Activated gamma-delta T cell treated with anti-CD3 and anti-CD28 coated beads, Interleukin-2, amount 50 U/mL, for 16 hours (primary cell): ENCODE results near the gene ZFP36L2.
"Not testable (repeated sequence)": the region's sequence is repeated elsewhere in the genome, so short reads cannot be mapped to it uniquely, and the experiment has no call there.

Experiments
- DNase-seq: peaks from one replicate; pipeline ENCODE4 v3.0.0-alpha.2; 2020; ENCODE audit warnings: low read depth

ZFP36L2 gene

GRCh38 chr2:43207553-43208300, 18.7 kb downstream of the ZFP36L2 start:
- no peak for DNase-seq

DNA sequence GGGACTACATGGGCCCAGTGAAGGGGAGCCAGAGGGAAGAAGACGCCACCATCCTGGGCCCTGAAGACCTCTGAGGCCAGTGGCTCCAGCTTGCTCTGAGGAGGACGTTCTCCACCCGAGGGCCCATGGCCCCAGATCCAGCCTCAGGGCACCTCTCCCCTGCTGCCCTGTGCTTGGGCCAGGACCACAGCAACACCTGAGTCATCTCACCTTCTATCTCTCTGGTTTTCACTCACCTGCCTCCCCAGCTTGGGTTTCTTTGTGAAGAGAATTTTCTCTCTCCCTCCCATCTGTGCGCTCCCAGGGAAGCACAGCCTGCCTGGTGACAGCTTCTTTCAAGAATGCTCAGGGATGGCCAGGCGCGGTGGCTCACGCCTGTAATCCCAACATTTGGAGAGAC, 19.8 kb downstream of the ZFP36L2 start:
- DNase-seq, result no peak

DNA sequence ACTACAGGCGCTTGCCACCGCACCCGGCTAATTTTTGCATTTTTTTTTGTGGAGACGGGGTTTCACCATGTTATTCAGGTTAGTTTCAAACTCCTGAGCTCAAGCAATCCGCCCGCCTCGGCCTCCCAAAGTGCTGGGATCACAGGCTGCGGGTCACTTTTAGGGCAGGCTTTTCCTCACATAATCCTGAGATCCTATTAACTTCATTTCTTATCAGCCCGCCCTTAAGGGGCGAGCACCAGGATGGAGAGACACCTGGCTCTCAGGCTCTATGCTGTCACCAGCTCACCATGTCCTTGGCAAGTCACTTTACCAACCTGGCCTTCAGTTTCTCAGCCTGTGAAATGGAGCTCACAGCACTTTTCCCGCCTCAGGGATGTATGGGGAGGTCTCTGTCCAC, 23.0 kb downstream of the ZFP36L2 start:
- DNase-seq, result no peak

GRCh38 chr2:43202289-43202688, 24.1 kb downstream of the ZFP36L2 start:
- DNase-seq, result no peak

GRCh38 chr2:43201497-43201896, 24.9 kb downstream of the ZFP36L2 start:
- no peak for DNase-seq

DNA sequence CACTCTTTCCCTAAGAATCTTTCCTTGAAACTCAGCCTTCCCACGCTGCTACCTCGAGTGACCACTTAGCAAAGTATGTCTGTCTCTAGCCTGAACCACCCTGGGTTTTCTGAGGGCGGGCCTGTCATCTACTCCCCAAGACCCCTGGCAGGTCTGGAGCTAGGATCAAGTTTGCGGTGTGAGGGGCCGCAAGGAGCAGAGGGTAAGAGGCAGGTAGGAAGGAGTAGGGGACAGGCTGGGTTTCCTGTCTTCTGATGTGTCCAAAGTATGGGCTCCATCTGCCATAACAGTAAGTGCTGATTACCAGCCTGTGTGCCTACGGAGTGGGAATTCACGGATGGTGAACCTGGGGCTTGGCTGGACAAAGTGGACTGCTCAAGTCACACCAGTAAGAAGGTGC, 25.4 kb downstream of the ZFP36L2 start:
- DNase-seq, result no peak

DNA sequence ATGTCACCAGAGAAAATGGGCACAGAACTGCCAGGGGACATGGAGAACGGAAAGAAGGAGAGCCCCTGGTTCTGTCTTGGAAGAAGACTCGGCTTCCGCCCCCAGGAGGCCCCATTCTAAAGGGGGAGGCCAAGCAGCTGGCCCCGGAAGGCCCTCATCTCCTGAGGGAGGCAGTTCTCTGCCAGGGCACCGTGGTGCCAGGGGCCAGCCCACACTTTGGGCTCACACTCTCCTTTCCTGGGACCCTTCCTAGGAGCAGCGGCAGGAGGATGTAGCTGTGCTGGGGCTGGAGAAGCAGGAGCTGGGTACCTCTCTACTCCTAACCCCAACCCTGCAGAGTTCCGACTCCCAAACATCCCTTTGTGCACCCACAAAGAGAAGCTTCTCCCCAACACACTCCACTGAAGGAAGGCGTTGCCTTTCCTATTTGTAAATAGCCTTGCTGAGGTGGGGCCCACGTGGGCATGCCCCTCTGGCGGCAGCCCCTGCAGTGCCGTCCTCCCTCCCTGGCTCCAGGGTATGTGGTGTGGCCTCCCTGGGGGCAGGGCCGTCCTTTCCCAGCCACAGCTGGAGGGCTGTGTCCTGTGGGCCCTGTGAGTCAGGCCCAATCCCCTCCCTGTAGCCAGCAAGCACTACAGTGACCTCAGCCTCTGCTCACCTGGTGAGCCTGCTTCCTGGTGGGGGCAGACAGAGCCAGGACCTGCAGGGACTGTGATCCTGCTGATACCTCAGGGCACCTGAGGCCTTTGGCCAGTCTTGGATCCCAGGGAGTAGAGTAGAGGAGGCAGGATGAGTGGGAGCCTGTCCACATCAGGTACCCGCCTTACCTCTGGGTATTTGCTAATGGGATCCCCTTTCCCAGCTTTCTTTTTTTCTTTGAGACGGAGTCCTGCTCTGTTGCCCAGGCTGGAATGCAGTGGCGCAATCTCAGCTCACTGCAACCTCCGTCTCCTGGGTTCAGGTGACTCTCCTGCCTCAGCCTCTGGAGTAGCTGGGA, 26.6 kb downstream of the ZFP36L2 start:
- DNase-seq, result no peak

DNA sequence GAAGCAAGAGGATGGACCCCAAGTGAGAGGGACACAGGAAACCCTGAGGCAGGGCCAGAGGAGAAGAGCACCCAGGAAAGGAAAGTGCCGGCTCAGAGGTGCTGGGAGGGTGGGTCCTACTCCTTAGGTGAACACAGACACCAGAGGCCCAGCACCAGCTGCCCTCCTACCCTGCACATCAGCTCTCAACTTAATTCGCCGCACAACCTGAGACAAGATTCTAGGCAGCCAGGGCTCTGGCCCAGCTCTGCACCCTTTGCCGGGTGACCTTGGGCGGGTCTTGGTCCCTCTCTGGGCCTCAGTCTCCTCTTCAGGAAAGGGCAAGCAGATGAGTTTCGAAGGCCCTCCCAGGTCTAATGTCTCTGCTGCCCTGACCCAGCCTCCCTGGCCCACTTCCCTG, 28.1 kb downstream of the ZFP36L2 start:
- no peak for DNase-seq

- DNase-seq, result no peak
Observed at GRCh38 chr2:43197588-43197896, 28.9 kb downstream of the ZFP36L2 start.

GRCh38 chr2:43196768-43197587, 29.4 kb downstream of the ZFP36L2 start:
- no peak for DNase-seq

DNA sequence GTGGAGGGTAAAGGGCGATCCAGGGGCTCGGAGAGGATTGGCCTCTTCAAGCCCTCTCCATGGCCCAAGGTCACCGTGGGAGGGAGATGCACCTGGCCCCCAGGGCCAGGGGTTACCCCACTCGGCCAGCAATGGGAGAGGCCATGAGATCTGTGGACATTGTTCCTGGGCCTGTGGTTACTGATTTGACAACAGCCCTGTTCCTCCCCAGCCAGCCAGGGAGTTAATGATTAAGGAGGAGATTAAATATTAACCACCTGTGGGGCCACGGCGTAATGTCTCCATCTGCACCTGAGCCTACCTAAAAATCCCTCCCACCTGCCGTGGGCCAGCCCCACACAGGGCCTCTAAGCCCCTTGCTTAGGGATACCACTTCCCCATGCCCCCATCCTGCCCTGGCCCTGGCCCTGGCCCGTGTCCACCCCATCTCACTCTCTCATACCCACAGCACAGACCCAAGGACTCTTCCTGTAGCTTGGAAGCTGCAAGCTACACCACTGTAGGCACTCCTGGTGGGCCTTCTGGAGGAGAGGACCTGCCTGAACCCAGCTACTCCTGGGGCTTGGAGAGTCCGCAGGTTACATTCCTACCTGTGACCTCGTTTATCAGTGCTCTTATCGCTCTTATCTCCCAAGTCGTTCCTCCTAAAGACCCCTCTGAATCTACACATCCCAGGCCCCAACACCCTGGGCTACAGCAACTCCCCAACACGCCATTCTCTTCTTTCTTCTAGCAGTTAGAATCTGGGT, 32.1 kb downstream of the ZFP36L2 start:
- DNase-seq, result no peak

DNA sequence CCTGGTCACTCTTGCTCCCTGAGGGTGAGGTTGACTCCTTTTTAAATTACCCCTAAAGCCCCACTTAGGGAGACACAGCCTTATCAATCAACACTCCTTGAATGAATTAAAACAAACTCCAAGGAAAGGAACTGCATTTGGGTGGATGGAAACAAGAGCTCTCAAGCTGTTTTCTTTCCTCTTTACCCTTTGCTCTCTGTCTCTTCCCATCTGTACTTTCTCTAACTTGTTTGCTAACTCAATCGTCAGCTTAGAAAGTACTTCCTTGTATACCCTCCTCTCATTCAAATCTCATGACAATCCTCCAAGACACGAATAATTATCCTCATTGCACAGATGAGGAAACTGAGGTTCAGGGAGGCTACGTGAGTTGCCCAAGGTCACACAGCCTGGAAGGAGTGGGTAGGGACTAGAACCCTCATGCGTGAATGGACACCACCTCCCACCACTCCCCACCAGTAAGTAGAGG, 32.7 kb downstream of the ZFP36L2 start:
- DNase-seq, result no peak

GRCh38 chr2:43192744-43193651, 33.4 kb downstream of the ZFP36L2 start:
- DNase-seq, result no peak

DNA sequence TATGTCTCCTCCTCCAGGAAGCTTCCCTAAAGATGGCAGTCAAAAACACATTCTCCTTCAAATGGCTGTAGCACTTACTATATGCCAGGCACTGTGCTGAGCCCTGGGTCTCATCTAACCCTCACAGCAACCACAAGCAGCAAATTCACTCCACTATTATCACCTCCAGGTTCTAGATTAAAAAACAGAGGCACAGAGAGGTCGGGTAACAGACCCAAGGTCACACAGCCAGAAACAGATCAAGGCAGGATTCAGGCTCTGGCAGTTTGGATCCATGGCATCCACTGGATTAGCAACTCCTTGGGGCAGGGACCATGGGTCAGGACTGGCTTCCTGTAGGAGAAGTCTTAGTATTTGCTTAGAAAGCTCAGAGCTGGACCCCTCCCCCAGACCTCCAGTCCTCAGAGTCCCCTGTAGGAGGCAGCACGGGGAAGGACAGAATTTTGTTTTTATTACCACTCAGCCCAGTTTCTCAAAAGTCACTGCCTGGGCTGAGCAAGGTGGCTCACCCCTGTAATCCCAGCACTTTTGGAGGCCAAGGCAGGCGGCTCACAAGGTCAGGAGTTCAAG, 34.4 kb downstream of the ZFP36L2 start:
- no peak for DNase-seq

DNA sequence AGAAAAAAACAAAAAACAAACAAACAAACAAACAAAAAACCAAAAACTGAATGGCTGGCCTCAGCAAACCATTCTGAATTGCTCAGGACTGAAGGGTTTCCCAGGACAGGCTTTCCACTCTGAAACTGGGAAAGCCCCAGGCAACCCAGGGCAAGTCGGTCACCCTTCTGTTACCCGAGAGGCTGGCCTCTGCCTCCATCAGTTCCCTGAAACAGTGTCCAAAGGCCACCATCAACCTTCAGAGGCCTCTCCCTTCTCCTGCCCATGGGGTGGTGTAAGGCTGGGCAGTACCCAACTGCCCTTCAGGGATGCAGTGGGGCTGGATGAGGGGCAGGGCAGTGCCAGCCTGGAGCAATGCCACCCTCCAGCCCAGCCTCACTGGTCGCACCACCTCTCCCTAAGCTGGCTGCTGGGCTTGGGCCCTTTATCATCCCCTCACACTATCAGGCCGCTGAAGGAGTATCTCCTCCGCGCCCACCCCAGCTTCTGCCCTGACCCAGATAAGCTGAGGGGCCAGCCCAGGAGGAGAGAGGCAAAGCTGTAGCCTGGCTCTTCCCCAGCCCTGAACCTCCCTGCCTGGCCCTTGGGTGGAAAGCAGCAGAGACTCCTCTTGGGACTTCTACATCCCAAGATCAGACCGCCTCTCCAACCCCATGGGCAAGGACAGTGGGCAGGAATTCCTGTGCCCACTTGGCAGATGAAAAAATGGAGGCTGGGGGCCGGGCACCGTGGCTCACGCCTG, 35.9 kb downstream of the ZFP36L2 start:
- DNase-seq, result no peak

DNA sequence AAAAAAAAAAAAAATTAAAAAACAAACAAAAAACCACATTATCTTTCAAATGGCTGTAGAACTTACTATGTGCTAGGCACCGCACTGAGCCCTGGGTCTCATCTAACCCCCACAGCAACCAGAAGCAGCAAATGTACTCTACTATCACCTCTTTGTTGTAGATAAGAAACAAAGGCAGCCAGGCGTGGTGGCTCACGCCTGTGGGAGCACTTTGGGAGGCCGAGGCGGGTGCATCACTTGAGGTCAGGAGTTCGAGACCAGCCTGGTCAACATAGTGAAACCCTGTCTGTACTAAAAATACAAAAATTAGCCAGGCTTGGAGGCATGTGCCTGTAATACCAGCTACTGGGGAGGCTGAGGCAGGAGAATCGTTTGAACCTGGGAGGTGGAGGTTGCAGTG, 36.5 kb downstream of the ZFP36L2 start:
- not testable (repeated sequence) for DNase-seq

DNA sequence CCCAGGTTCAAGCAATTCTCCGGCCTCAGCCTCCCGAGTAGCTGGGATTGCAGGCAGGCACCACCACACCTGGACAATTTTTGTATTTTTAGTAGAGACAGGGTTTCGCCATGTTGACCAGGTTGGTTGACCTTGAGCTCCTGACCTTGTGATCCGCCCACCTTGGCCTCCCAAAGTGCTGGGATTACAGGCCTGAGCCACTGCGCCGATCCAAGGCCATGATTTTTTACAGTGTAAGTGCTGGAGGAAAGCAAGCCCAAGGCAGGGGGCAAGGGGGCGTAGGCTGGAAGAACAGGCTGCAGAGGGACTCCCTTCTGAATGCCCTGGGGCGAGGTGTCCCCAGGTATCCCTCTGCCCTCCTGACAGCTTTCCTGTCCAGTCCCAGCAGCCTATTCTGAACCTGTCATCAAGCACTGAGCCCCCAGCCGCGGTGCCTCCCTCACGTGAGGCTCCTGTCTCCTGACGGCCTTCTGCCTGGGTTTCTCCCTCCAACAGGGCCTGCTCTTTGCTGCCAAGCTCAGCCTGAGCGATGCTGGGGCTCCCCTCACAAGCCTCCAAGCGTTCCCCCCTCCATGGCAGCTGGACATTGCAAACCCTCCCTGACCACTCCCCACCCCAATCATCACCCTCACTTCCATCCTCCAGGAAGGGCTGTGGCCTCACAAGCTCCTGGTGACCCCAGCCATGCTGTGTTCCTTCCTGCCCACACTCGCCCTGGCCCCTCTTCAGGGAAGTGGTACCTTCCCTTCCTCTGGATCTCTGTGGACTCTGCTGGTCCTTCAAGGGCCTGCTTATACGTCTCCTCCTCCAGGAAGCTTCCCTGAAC, 37.6 kb downstream of the ZFP36L2 start:
- DNase-seq, result no peak

- DNase-seq, result no peak
Observed at GRCh38 chr2:43186679-43187374, 39.6 kb downstream of the ZFP36L2 start.
